Endodermal cell (in vitro differentiated cells): Measurements from ENCODE around the gene CSTF3. TPM values are rescaled to one million over a fixed set of nuclear protein-coding genes. Genes with fewer than 3 reads are reported as not detected.

Experiments used
- DNase-seq: peaks from one replicate; pipeline ENCODE4 v3.0.0-alpha.2; 2017
- H3K27ac ChIP-seq: 2 replicates; pipeline ENCODE4 v1.5.1; 2013; ENCODE audit warnings: mild to moderate bottlenecking, low read depth, low read length, moderate library complexity
- H3K27me3 ChIP-seq: 2 replicates; pipeline ENCODE4 v1.6.1; 2013; ENCODE audit warnings: mild to moderate bottlenecking, low read length, moderate library complexity; ENCODE audit not compliant: insufficient read depth, control insufficient read depth, poor library complexity, severe bottlenecking
- H3K36me3 ChIP-seq: 2 replicates; pipeline ENCODE4 v1.7.0; 2013; ENCODE audit warnings: mild to moderate bottlenecking, low read length, moderate library complexity; ENCODE audit not compliant: control insufficient read depth, insufficient read depth
- H3K4me1 ChIP-seq: one replicate; pipeline ENCODE4 v1.7.0; 2013; ENCODE audit warnings: low read length; ENCODE audit not compliant: control insufficient read depth, insufficient read depth
- H3K4me3 ChIP-seq: 2 replicates; pipeline ENCODE4 v1.5.1; 2013; ENCODE audit warnings: mild to moderate bottlenecking, low read length, moderate library complexity
- H3K9ac ChIP-seq: 2 replicates; pipeline ENCODE4 v1.6.1; 2013; ENCODE audit warnings: mild to moderate bottlenecking, low read length, moderate library complexity; ENCODE audit not compliant: poor library complexity, severe bottlenecking; ENCODE audit errors: extremely low read depth
- H3K9me3 ChIP-seq: 2 replicates; pipeline ENCODE4 v1.6.1; 2013; ENCODE audit warnings: mild to moderate bottlenecking, low read length, moderate library complexity; ENCODE audit not compliant: control insufficient read depth
- H3K27ac Mint-ChIP-seq: 2 replicates; pipeline ENCODE4 v1.8.0; 2020; ENCODE audit warnings: mixed read lengths
- H3K27me3 Mint-ChIP-seq: 2 replicates; pipeline ENCODE4 v1.8.0; 2021; ENCODE audit warnings: mild to moderate bottlenecking, mixed read lengths; ENCODE audit not compliant: insufficient read depth
- H3K36me3 Mint-ChIP-seq: 2 replicates; pipeline ENCODE4 v1.8.0; 2020; ENCODE audit warnings: low read depth, mixed read lengths
- H3K4me1 Mint-ChIP-seq: 2 replicates; pipeline ENCODE4 v1.8.0; 2020; ENCODE audit warnings: mixed read lengths
- H3K4me3 Mint-ChIP-seq: 2 replicates; pipeline ENCODE4 v1.8.0; 2020; ENCODE audit warnings: mild to moderate bottlenecking, moderate library complexity, mixed read lengths
- H3K9me3 Mint-ChIP-seq: 2 replicates; pipeline ENCODE4 v1.8.0; 2020; ENCODE audit warnings: mild to moderate bottlenecking, mixed read lengths
- WGBS, 2 experiments: methylation state at CpG; one replicate each; pipeline versions ENCODE4 v1.1.5 to v1.1.7; 2013; ENCODE audit warnings: missing lambda C conversion rate in 2 of 2, mixed read lengths in 1 of 2; ENCODE audit not compliant: insufficient coverage in 1 of 2, insufficient read length in 1 of 2; 5-methylcytosine and 5-hydroxymethylcytosine counted together
- total RNA-seq, 2 donors: library from RNA; stranded (reverse); fragmentation: NEBNext Ultra II Directional in 1 of 2; extraction: Animal tissue kit (Norgen Biotek cat#: 25700) in 1 of 2; gene quantifications; 2 replicates in 1 of 2; 3 replicates in 1 of 2; pipeline ENCODE4 v1.2.1, GENCODE V29; 2021
- TF ChIP-seq, protein P1 (sequence below): fragments of 200-600 bp; sonication (generic); conservative IDR thresholded peaks from 2 replicates; pipeline ENCODE4 v1.5.0; 2021; ENCODE audit warnings: antibody characterized with exemption, mild to moderate bottlenecking

The CSTF3 gene
- total RNA-seq, 2 donors from 2014 or later = 59.3 to 72.1 TPM

DNA sequence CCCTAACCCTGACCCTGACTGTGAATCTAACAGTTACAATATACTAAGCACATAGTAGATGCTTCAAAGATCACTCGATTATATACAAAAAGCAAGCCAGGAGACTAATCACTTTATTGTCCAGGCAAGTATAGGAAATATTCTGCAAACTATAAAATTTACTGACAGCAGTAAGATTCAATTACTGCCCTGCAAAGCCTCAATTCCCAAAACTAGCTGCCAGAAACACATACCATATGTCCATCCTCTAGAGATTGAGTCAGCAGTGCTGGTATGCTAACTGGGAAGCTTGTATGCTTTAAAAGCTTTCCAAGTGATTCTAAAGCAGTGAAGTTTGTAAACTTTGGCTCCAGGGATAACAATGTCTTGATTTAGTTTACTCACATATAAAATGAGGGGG lies 26.1 kb downstream of the CSTF3 start:
- Mint-ChIP-seq H3K27me3 (no peaks in the 10 kb centered on the region), H3K9me3 (no peaks in the 10 kb centered on the region), H3K4me1 (no peaks in the 10 kb centered on the region), H3K4me3 (no peak overlapping the region), H3K27ac (no peak overlapping the region), H3K36me3 (peaks cover 18% of the 10 kb centered on the region)
- Histone ChIP-seq H3K4me3 (no peak overlapping the region), H3K27me3 (no peaks in the 10 kb centered on the region), H3K9ac (no peak overlapping the region), H3K9me3 (peaks cover 4% of the 10 kb centered on the region), H3K4me1 (no peaks in the 10 kb centered on the region), H3K36me3 (peaks cover 90% of the 10 kb centered on the region), H3K27ac (no peak overlapping the region)
- DNase-seq = no peak
- TF ChIP-seq, protein P1, sequence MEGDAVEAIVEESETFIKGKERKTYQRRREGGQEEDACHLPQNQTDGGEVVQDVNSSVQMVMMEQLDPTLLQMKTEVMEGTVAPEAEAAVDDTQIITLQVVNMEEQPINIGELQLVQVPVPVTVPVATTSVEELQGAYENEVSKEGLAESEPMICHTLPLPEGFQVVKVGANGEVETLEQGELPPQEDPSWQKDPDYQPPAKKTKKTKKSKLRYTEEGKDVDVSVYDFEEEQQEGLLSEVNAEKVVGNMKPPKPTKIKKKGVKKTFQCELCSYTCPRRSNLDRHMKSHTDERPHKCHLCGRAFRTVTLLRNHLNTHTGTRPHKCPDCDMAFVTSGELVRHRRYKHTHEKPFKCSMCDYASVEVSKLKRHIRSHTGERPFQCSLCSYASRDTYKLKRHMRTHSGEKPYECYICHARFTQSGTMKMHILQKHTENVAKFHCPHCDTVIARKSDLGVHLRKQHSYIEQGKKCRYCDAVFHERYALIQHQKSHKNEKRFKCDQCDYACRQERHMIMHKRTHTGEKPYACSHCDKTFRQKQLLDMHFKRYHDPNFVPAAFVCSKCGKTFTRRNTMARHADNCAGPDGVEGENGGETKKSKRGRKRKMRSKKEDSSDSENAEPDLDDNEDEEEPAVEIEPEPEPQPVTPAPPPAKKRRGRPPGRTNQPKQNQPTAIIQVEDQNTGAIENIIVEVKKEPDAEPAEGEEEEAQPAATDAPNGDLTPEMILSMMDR = no peak
- 93% methylated on average over 1 of the region's 1 CpG; no CpG with 5 or more reads in 1 of the 2 experiments for WGBS, 2 experiments

DNA sequence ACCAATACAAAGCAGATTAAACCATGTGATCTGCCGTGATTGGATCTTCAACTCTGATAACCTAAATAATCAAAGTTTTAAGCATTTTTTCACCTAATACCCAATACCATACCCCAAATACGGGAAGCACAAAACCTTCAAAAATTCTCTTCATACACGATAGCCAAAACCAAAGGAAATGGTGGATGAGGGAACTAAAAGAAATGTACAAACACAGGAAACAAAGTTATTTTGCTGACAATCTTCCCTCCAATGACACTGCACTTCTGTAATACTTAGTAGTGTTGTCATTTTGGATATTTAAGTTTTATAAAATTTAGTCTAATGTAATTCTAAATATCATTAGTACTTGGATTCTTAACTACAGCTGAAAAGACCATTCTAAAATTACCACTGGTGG lies 27.0 kb downstream of the CSTF3 start:
- H3K4me1 ChIP-seq = no peaks in the 10 kb centered on the region
- Mint-ChIP-seq H3K27ac (no peak overlapping the region), H3K27me3 (no peaks in the 10 kb centered on the region), H3K9me3 (no peaks in the 10 kb centered on the region), H3K4me3 (no peak overlapping the region), H3K36me3 (peaks cover 13% of the 10 kb centered on the region), H3K4me1 (no peaks in the 10 kb centered on the region)
- peaks cover 4% of the 10 kb centered on the region for H3K9me3 ChIP-seq
- no peak overlapping the region for H3K9ac ChIP-seq
- H3K27me3 ChIP-seq = no peaks in the 10 kb centered on the region
- TF ChIP-seq, protein P1 = no peak
- no peak overlapping the region for H3K4me3 ChIP-seq
- no peak for DNase-seq
- H3K36me3 ChIP-seq = peaks cover 88% of the 10 kb centered on the region
- no peak overlapping the region for H3K27ac ChIP-seq
- WGBS, 2 experiments = 96 to 100% methylated on average over 1 to 2 of the region's 3 CpGs

DNA sequence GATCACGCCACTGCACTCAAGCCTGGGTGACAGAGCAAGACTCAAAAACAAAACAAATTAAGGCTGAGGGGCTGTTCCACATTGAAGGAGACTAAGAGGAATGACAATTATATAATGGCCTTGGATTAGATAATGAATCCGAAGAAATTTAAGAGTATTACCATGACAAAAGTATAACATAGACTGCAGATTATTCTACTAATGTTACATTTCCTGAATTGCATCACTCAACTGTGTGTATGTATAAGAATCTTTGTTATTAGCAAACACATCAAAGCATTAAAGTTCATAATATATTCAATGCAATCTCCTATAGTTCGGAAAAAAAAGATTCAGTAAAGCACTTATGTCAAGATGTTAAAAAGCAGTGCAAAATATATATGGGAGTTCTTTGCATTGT lies 27.5 kb downstream of the CSTF3 start:
- Histone ChIP-seq H3K9ac (no peak overlapping the region), H3K4me1 (no peaks in the 10 kb centered on the region), H3K4me3 (no peak overlapping the region), H3K27me3 (no peaks in the 10 kb centered on the region), H3K36me3 (peaks cover 83% of the 10 kb centered on the region), H3K27ac (no peak overlapping the region), H3K9me3 (peaks cover 4% of the 10 kb centered on the region)
- WGBS, 2 experiments = 85 to 100% methylated on average over 1 to 3 of the region's 3 CpGs
- Mint-ChIP-seq H3K27ac (no peak overlapping the region), H3K4me1 (no peaks in the 10 kb centered on the region), H3K27me3 (no peaks in the 10 kb centered on the region), H3K36me3 (peaks cover 12% of the 10 kb centered on the region), H3K9me3 (no peaks in the 10 kb centered on the region), H3K4me3 (no peak overlapping the region)
- TF ChIP-seq, protein P1 = no peak
- DNase-seq = no peak
